Suprapubic skin (tissue), 4 donors: ENCODE measurements around the gene GRK4.

ENCODE experiments used
- POLR2A ChIP-seq, 2 donors: fragments of 450-650 bp; IDR thresholded peaks; one replicate each; pipeline ENCODE4 v1.6.1; 2017; ENCODE audit warnings: antibody characterized with exemption in 2 of 2, mild to moderate bottlenecking in 2 of 2, moderate library complexity in 2 of 2
- POLR2AphosphoS5 ChIP-seq, 3 donors: sonication (generic); formaldehyde crosslinking; IDR thresholded peaks; one replicate each; pipeline ENCODE4 v1.6.1; 2017; ENCODE audit warnings: antibody characterized with exemption in 3 of 3
- TF ChIP-seq, protein P1 (sequence below), 2 donors: fragments of 200-600 bp in 1 of 2; fragments of 450-650 bp in 1 of 2; sonication (generic) in 1 of 2; IDR thresholded peaks; one replicate each; pipeline ENCODE4 v1.5.1; 2016 to 2019; ENCODE audit warnings: antibody characterized with exemption in 2 of 2, mild to moderate bottlenecking in 1 of 2, moderate library complexity in 1 of 2

GRCh38 chr4:2938906-2939305 is 24.5 kb upstream of the GRK4 start:
- TF ChIP-seq, protein P1, sequence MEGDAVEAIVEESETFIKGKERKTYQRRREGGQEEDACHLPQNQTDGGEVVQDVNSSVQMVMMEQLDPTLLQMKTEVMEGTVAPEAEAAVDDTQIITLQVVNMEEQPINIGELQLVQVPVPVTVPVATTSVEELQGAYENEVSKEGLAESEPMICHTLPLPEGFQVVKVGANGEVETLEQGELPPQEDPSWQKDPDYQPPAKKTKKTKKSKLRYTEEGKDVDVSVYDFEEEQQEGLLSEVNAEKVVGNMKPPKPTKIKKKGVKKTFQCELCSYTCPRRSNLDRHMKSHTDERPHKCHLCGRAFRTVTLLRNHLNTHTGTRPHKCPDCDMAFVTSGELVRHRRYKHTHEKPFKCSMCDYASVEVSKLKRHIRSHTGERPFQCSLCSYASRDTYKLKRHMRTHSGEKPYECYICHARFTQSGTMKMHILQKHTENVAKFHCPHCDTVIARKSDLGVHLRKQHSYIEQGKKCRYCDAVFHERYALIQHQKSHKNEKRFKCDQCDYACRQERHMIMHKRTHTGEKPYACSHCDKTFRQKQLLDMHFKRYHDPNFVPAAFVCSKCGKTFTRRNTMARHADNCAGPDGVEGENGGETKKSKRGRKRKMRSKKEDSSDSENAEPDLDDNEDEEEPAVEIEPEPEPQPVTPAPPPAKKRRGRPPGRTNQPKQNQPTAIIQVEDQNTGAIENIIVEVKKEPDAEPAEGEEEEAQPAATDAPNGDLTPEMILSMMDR (IDR thresholded peaks at IDR 0.05), result no peak
- no peak for TF ChIP-seq POLR2AphosphoS5 (IDR thresholded peaks at IDR 0.05)
- TF ChIP-seq POLR2A (IDR thresholded peaks at IDR 0.05), result no peak
